Embryonic facial prominence (tissue), 1 donor: Measurements from ENCODE around the gene GSTP1.
"Not testable (repeated sequence)": the region's sequence is repeated elsewhere in the genome, so short reads cannot be mapped to it uniquely, and the experiment has no call there.

Experiments
- DNase-seq: peaks from one replicate; pipeline ENCODE4 v3.0.0-alpha.2; 2016; ENCODE audit errors: extremely low spot score

Gene GSTP1

DNA sequence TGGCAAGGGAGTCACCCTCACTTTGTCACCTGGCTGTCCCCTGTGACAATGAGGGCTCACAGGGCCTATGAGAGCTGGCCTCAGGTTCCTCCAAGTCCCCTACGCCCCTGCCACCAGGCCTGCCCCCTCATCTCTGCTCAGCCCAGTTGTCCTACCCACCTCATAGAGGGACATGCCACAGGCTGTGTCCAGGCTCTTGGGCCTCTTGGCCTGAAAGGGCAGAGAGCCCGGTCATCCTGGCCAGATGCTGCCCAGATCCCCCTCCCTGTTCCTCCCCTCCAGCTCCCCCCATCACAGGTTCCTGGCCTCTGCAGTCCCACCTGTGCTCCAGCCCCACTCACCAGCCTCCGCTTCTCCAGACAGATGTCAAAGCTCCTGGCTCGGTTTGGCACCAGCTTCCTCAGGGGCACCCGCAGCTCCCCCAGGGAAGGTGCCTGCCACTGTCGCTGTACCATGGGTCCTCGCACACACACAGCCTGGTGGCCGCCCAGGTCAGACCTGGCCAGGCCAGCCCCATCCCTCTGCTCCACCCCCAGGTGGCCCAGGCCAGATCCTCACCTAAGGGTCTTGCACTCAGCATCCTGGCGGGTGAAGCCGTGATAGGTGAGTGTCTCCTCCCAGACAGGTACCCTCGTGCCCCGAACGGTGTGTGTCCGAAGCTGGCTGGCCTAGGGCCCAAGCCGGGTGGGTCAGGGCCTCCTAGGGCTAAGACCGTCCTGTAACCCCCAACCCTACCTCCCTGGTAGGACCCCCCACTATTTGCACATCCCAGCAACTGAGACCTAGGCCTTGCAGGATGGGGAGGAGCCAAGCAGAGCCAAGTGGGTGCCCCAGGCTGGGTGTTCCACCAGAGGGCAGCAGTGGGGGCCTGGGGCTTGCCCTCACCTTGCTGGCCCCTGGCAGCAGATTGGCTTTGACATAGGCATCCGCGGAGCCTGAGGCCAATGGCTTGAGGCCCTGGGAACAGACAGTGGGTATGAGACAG, 31.4 kb downstream of the GSTP1 start:
- no peak for DNase-seq

DNA sequence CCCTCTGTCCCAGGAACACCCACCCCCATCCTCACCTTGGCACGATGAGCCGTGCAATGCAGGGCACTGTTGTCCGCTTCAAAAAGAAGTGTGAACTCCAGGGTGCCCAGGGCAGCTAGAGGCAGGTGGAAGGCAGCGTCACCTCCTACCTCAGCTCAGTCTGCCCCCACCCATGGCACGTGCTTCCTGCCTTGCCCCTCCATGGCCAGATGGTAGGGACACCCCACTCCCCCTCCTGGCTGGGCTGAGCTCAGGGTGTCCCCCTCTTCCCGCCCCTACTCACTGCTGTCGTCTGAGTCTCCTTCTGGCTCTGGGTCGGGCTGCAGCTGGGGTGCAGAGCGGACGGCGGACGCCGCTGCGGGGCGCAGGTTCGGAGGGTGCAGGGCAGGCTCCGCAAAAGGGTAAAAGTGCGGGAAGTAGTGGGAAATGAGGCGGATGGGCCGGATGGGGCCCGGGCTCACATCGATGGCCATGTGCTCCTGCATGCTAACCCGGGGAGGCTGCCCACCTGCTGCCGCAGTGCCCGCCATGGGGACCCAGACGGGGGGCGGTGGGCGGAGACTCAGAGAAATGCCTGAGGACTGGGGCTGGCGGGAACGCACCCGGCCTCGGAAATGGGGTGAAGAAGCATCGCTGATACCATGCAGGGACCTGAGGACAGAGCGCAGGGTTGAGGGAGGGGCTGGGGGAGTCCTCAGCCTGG, 32.3 kb downstream of the GSTP1 start:
- no peak for DNase-seq

DNA sequence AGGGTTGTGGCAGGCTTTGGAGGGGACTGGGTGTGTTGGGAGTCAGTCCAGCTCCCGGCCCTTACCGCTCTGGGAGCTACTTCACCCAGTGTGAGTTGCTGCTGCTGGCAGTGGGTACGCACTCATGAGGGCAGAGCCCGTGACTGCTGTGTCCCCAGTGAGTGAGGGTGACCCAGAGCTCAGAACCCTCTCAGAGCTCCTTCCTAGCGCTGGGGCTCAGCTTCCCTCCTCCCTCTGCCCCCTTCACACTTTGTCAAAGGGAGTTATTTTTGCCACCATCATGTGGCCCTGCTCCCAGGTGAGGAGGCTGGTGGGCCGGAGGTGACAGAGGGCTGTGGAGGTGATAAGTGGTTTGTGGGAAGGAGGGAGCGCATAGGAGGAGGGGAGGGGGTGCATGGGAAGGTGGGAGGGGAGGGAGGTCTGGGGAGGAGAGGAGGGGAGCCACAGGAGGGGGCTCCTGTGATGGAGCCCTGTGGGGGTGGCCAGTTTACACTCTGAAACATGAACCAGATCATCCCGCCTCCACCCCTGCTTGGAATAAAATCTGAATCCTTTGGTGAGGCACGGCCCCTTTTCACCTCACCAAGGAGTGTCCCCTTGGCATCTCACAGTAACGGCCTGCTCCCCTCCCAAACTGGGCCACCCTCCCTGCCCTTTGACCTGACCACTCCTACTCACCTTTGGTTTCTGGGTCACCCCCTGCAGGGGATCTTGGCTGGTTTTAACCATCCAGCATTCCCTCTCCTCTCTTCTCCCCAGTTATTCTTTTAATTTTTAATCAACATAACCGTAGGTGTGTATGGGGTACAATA, 33.0 kb downstream of the GSTP1 start:
- DNase-seq, result no peak

DNA sequence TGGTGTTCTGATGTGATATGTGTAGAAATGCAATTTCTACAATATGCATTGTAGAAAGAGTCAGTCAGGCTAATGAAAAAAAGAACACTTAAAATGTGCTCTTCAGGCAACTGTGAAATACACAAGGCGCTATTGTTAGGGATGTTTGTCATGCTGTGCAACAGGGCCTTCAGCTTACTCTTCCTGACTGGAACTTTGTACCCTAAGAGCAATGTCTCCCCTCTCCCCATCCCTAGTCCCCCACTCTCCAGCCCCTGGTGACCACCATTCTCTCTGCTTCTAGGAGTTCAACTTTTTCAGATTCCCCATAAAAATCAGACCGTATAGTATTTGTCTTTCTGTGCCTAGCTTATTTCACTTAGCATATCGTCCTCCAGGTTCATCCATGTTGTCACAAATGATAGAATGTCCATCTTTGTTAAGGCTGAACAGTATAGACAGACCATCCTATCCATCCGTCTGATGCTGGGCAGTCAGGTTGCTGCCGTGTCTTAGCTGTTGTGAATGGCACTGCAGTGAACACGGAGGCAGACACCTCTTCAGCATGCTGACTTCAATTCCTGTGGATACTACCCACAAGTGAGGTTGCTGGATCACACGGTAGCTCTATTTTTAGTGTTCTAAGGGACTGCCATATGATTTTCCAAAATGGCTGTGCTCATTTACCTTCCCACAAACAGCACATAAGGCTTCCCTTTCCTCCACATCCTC, 33.8 kb downstream of the GSTP1 start:
- no peak for DNase-seq

DNA sequence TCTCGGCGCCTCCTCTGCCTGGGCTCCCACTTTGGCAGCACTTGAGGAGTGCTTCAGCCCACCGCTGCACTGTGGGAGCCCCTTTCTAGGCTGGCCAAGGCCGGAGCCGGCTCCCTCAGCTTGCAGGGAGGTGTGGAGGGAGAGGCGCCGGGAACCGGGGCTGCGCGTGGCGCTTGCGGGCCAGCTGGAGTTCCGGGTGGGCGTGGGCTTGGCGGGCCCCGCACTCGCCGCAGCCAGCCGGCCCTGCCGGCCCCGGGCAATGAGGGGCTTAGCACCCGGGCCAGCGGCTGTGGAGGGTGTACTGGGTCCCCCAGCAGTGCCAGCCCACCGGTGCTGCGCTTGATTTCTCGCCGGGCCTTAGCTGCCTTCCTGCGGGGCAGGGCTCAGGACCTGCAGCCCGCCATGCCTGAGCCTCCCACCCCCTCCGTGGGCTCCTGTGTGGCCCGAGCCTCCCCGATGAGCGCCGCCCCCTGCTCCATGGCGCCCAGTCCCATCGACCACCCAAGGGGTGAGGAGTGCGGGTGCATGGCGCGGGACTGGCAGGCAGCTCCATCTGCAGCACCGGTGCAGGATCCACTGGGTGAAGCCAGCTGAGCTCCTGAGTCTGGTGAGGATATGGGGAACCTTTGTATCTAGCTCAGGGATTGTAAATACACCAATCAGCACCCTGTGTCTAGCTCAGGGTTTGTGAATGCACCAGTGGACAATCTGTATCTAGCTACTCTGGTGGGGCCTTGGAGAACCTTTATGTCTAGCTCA, 35.5 kb downstream of the GSTP1 start:
- DNase-seq, result not testable (repeated sequence)

DNA sequence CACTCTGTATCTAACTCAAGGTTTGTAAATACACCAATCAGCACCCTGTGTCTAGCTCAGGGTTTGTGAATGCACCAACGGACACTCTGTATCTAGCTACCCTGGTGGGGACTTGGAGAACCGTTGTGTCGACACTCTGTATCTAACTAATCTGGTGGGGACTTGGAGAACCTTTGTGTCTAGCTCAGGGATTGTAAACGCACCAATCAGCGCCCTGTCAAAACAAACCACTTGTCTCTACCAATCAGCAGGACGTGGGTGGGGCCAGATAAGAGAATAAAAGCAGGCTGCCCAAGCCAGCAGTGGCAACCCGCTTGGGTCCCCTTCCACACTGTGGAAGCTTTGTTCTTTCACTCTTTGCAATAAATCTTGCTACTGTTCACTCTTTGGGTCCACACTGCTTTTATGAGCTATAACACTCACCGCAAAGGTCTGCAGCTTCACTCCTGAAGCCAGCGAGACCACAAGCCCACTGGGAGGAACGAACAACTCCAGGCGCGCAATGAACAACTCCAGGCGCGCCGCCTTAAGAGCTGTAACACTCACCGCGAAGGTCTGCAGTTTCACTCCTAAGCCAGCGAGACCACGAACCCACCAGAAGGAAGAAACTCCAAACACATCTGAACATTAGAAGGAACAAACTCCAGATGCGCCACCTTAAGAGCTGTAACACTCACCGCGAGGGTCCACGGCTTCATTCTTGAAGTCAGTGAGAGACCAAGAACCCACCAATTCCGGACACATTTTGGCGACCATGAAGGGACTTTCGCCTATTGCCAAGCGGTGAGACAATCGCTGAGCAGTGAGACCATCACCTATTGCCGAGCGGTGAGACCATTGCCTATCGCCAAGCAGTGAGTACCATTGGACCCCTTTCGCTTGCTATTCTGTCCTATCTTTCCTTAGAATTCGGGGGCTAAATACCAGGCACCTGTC, 36.3 kb downstream of the GSTP1 start:
- DNase-seq, result not testable (repeated sequence)

DNA sequence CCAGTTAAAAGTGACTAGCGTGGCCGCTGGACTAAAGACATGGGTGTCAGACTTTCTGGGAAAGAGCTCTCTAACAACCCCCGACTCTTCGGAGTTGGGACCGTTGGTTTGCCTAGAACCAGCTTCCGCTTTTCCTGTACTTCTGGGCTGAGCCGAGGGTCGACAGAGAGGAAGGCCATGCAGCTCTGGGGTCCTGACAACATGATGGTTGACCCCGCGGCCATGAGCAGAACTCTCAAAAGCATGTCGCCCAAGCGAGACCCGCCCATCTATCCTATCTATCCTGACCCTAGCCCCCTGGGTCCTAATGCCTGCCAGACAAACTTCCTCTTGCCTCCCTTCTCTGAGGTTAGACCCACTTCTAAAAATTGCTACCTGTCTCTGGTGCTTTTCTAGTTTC, 37.0 kb downstream of the GSTP1 start:
- DNase-seq, result not testable (repeated sequence)

DNA sequence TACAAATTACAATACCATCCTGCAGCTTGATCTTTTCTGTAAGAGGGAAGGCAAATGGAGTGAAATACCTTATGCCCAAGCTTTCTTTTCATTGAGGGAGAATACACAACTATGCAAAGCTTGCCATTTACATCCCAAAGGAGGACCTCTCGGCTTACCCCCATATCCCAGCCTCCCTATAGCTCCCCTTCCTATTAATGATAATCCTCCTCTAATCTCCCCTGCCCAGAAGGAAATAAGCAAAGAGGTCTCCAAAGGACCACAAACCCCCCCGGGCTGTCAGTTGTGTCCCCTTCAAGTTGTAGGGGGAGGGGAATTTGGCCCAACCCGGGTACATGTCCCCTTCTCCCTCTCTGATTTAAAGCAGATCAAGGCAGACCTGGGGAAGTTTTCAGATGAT, 38.3 kb downstream of the GSTP1 start:
- not testable (repeated sequence) for DNase-seq

DNA sequence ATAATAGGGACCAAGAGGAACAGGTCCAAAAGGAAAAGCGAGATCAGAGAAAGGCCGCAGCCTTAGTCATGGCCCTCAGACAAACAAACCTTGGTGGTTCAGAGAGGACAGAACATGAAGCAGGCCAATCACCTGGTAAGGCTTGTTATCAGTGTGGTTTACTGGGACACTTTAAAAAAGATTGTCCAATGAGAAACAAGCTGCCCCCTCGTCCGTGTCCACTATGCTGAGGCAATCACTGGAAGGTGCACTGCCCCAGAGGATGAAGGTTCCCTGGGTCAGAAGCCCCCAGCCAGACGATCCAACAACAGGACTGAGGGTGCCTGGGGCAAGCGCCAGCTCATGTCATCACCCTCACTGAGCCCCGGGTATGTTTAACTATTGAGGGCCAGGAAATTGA, 39.3 kb downstream of the GSTP1 start:
- DNase-seq, result not testable (repeated sequence)

DNA sequence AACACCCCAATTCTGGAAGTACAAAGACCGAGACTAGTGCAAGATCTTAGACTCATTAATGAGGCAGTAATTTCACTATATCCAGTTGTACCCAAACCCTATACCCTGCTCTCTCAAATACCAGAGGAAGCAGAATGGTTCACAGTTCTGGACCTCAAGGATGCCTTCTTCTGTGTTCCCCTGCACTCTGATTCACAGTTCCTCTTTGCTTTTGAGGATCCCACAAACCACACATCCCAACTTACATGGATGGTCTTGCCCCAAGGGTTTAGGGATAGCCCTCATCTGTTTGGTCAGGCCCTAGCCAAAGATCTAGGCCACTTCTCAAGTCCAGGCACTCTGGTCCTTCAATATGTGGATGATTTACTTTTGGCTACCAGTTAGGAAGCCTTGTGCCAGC, 40.2 kb downstream of the GSTP1 start:
- DNase-seq, result not testable (repeated sequence)

DNA sequence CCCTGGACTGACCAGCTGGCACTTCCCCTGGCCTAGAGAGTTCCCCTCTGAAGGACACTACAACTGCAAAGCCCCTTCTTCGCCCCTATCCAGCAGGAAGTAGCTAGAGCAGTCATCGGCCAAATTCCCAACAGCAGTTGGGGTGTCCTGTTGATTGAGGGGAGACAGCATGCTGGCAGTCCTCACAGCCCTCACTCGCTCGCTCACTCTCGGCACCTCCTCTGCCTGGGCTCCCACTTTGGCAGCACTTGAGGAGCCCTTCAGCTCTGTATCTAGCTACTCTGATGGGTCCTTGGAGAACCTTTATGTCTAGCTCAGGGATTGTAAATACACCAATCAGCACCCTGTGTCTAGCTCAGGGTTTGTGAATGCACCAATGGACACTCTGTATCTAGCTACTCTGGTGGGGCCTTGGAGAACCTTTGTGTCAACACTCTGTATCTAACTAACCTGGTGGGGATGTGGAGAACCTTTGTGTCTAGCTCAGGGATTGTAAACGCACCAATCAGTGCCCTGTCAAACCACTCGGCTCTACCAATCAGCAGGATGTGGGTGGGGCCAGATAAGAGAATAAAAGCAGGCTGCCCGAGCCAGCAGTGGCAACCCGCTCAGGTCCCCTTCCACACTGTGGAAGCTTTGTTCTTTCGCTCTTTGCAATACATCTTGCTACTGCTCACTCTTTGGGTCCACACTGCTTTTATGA, 42.7 kb downstream of the GSTP1 start:
- DNase-seq, result not testable (repeated sequence)

DNA sequence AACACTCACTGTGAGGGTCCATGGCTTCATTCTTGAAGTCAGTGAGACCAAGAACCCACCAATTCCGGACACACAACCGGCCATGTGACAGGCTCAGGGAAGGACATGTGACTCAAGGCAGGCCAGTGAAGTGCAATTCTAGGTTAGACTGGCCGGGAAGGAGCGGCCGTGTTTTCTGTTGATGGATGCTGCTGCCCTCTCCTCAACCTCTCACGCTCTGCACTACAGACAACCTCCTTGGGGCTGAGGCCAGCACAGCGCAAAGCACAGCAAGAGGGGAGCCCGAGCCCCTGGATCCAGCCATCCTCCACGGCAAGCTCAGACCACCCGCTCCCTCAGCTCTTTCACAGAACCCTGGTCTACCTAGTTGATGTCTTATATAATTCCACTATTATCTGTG, 43.4 kb downstream of the GSTP1 start:
- no peak for DNase-seq

DNA sequence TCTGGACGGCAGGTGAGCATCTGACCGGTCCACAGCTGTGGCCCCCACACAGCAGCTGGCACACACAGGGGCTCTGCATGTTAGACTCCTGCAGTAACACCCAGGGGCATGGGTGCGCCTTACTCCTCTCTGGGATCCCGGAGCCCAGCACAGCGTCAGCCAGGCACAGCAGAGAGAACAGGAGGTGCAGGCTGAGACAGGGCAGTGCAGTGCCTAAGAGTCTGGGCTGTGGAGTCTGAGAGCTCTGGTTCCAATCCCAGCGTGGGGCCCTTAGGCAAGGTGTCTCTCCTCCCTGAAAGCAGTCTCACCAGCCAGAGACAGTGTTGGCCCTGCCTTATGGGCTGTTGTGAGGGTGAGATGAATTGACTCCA, 43.8 kb downstream of the GSTP1 start:
- no peak for DNase-seq

DNA sequence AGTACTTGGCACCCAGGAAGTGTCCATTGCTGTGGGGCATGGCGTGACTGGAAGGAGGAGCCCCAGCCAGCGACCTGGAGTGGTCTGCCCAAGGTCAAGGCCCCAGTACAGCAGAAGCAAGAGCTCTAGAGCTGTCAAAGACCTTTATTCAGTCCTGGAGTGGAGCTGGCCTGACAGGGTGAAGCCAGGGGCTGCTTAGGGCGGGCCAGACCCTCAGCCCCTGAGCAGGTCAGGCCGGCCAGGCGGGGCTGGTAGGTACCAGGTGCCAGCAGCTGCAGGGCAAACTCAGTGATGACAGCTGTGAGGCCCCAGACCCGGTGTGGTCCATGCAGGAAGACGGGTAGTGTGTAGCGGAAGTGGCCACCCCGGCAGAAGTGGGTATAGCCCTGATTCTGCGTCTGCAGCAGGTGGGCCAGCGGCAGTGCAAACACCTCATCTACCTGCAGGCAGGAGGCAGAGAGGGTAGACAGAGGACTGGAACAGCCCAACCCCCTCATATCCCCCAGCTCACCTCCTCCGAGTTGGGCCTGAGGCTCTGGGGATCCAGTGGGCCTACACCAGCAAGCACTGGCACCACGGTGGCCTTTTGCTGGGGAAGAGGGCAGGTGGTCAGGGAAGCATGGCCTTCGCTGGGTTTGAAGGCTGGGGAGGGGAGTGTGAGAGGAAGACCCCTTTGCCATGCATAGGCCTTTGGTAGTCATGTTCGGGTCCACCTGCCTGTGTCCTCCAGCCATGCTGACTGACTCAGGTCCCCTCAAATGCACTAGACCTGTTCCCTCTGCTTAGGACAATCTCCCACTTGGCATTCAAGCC, 44.4 kb downstream of the GSTP1 start:
- DNase-seq, result no peak

DNA sequence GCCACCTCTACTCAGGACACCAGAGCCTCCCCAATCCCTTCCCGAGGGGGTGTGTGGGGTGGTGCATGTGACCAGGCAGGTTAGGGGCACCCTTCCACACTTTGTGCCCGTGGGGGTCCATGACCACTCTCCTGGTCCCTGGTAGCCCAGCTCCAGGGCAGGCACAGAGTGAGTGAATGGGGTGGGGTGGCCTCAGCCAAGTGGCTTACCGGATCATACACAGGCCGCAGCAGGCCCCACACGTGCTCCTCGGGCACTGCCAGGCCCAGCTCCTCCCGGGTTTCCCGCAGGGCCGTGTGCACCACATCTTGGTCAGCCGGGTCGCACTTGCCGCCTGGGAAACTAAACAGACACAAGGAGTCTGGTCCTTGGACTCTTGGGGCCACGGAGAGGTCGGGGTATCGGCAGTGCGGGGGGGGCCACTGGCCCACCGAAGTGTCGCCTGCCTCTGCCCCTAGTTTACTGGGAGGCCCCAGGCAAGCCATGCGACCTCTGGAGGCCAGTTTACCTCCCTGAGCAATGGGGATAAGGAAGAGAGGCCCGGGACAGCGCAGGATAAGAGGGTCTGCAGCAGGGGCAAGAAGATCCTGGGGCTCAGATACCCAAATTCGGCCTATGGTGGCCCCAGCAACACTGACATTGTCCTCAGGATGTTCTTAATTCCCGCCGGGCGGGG, 45.2 kb downstream of the GSTP1 start:
- no peak for DNase-seq

DNA sequence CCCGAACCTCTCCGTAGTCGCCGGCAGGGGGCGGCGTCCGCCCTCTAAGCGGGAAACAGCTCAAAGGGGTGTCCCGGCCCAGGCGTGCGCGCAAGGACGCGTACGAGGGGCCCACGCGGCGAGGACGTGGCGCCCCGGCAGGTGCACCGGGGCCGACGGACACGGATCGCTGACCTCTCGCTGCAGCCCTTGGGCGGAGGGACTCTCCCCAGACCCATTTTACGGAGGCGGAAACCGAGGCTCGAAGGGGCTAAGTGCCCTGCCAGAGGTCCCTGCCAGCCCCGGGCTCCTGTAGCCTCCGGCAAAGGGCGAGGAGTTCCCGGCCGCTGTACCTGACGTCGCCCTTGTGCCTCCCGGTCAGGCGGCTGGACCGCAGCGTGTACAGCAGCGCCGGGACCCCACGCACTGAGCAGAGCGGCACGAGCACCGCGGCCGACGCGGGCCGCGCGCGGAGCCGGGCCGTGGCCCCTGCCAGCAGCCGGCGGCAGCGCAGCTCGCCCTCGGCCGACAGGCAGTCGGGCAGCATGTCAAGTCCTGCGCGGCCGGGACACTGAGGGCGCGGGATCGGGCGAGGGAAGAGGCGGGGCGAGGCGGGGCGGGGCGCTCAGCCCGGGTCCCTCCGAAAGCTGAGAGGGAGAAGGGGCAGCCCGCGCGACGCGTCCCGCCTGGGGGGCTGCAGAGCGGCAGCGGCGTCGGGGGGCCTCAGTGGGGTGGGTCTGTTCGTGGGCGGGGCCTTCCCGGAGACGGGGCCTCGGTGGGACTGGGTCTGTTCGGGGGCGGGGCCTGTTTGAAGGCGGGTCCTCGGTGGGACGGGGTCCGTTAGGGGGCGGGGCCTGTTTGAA, 46.0 kb downstream of the GSTP1 start, which contains the start of gene NUDT8:
TSS of gene NUDT8 (minus strand) at position 552 of the 842 bp plus-strand sequence. CDS start at position 526, 26 bp downstream.
- DNase-seq, result peak; percentile 27
